Mucosa of gallbladder (tissue), 1 donor: ENCODE data around the gene RAD51B. TPM values are rescaled to one million over a fixed set of nuclear protein-coding genes. Genes with fewer than 3 reads are reported as not detected.
"Not testable (repeated sequence)": the region's sequence is repeated elsewhere in the genome, so short reads cannot be mapped to it uniquely, and the experiment has no call there.

ENCODE experiments used
- DNase-seq: peaks from one replicate; pipeline ENCODE4 v3.0.0-alpha.2; 2020; ENCODE audit warnings: low spot score
- total RNA-seq: library from RNA; stranded (reverse); gene quantifications from one replicate; pipeline ENCODE4 v1.2.1, GENCODE V29; 2021
- donor health status: DM: no; HTN: no; CAD: no.

Gene RAD51B
- total RNA-seq, 1 donor from 2014 or later = 18.5 TPM

DNA sequence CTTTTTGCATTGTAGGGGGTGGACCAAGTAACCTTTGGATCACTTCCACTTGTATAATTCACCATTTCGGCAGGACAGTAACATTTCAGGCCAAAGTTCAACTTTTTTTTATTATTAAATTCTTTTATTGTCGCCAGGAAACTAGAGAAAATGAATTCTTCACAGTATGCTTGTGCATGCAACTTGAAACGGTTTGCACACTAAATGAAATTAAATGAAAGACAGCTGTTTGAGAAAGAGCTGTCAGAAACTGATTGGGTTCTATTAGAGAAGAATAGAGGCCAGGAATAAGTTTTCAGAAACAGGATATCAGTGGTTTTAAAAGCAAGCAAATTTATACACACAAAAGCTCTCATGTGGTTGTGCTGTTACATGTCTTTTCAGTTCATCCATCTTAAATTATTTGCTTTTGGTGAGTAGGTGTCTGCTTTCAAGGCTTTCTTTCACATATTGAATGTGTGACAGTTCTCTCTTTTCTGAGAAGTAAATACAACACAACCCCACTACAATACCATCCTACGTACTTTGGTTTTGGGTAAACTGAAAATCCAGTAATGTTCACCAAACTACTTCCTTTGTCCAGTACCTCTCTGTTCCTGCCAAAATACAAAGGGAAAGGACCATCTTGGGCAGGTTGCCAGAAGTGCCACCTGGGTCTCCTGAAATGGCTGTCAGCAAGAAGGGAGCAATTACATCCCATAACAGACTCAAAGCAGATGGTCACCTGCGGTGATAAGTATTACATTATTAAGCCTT, 291.7 kb downstream of the RAD51B start:
- DNase-seq = no peak

DNA sequence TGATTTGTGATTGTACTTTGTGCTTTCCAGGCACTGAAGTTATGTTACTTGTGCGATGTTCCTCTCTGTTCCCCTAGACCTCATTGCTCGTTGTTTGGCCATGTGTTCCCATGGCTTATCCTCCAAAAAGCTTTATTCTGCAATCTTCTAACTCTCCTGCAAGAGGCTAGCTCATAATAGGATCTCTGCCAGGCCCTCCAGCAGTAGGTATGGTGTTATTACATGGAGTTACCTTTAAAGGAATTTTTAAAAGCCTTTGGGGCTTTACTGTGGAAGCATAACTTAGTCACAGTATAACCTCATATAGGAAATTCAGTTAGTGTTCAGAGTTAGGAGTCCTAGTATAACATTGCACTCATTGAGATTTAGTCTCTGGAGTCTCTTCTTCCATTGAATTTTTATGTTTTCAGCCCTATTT, 292.3 kb downstream of the RAD51B start:
- no peak for DNase-seq

DNA sequence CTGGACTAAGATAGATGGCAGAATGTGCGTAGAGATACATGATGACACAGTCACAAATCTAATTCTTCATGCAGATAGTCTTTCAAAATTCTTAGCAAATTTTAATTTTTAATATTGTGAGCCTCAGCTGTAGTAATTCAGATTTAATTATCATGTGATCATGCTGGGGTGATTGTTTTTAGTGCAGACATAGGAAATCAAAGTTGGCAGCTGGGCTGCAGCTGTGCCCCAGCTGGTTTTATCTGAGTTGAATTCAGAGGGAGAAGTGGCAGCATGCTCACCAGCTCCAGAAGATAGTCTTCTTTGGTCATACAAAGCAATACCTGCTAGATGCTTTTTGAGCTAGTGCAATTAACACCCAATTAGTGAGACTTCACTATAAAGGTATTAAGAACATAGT, 292.9 kb downstream of the RAD51B start:
- DNase-seq = no peak

DNA sequence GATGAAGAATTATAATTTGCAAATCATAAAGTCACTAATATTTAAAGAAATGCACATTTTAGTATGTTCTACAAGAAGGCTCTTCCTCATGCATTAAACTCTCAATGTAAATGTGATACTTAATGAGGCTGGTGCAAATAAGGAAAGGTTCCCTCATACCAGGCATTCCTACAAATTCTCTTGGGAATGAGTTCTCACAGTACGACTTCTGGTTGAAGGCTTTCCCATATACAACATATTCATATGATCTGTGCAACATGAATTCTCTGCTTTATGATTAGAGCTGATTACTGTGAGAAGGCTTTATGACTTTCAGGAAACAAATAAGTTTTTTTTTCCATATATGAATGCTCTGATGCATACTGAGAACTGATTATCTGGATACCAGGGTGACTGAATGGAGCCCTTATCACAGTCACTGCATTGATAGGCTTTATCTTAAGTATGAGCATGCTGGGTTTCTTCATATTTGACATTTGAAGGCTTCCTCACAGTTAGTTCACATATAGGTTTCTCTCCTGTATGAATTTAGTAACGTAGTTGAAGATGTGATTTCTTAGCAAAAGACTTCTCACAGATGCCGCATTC, 293.9 kb downstream of the RAD51B start:
- no peak for DNase-seq

DNA sequence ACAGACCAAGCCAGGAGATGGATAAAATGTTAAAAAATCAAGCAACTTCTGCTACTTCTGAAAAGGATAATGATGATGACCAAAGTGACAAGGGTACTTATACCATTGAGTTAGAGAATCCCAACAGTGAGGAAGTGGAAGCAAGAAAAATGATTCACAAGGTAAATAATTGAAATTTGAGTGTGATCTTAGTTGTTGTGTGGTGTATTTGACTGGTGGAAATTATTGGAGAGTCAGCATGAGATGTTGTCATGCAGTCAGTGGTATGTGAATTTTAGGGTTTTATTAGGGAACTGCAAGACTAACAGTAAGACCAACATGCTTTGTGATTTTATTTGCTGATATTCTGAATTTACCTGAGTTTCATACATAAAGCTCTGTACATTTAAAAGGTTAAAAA, 296.4 kb downstream of the RAD51B start:
- DNase-seq = not testable (repeated sequence)

DNA sequence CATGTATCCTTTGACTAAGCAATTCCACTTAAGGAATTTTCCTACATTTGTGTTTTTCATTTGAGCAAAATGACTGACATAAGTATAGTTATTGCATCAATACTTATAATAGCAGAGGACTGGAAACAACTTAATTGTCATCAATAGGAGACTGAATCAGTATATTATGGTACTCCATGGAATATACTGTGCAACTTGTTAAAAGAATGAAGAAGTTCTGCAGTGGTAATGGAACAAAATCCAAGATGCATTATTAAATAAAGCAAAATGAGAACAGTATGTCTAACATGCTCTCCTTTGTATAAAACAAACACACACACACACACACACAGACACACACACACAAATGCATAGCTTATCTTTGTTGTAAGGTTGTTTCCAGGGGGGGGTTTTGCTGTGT, 303.1 kb downstream of the RAD51B start:
- DNase-seq = no peak

DNA sequence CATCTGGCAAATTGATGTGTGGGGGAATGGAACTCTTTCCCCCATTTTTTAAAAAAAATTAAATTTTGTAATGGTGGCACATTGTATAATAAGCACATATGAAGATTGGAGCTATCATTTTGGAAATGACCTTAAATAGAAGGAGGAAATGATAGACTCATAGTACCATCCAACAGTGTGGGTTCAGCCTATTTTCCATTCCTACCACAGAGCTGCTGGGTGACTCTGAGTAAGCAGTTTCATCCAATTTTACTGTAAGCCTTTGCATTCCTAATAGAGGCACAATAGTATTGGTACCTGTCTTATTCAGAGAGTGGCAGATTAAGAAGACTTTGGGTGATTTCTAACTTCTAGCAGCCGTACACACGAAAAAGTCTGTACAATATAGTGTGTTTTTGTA, 304.5 kb downstream of the RAD51B start:
- no peak for DNase-seq

DNA sequence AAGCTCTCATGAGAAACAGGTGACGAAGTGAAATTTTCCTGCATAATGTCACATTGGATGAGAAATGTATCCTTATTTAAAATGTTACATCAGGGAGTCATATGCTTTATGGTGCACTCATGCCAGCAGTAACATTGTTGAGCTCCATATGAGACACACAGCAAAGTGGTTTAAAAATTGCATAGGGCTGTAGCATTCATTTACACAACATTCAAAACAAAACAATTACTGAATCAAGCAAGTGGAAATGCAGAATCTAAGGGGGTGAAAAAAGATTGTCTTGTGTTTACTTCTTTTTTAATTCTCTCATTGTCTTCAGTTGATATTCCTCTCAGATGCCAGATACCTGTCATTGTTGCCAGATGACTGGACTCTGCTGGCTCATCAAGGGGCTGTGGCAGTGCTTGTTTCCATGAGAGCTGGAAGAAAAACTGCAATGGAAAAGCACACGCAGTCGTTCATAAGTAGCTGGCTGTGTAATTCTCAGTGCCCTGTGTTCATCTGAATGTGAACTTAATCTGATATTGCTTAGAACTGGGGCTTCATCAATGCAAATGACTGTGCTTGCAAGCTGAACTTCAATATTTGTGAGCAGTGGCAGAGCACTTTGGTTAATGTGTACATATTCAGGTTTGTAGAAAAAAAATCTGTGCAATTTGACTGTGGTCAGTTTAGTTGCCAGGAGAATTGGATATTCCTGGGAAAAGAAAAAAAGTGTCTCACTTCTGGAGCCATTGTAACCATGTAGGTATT, 305.6 kb downstream of the RAD51B start:
- DNase-seq = no peak

DNA sequence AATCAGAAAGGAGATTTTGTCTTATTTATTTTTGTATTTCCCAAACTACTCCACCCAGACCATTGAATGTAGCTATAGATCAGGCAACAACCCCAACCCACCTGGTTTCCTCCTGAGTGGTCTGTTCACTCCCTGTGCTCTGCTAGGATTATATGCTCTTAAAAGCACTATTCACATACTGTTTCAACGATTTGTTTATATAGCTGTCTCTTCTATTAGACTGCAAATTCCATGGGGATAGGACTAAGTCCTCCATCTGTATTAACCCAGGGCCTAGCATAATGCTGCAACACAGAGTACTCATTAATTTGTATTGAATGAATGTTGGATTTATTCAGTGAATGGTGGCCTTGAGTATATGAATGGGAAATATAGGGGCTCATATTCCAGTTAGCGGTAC, 307.6 kb downstream of the RAD51B start:
- DNase-seq = no peak

DNA sequence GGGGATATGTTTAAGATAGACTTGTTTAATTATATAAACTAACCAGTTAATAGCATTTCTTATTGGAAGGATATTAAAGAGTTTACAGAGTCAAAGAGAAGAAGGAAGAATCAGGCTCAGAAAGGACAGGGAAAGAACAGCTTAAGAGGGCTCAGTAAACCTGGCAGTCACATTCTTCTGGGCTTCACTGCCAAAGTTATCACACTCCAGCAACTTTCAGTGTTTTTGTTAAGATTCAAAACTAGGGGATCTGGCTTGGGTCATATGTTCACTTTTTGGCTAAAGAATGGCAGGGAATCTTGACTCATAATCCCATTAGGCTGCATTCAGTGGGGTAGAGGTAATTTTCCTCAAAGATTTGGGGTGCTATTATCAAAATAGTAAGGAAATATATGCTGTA, 312.3 kb downstream of the RAD51B start:
- no peak for DNase-seq

DNA sequence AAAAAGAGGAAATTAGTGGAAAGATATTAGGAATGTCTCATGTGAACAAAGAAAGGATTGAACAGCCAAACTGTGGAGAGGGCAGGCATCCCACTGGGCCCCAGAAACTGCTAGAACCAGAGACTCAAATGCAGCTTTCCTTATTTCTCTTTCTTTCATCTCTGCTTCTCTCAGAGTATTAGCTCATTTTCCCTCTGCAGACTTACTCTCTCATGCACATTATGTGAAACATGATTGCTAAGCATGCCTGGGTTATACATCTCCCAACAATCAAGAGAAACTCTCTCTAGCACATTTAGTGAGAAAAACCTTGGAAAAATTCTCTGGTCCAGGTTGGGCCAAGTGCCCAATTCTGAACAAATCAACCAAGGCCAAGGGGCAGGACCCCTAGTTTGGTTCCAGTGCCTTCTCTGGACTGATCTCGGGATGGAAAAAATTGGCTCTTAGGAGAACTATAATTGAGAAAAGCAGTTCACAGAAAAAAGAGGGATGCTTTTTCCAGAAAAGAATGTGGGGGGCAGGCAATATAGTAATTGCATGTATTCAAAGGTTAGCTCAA, 313.1 kb downstream of the RAD51B start:
- no peak for DNase-seq

DNA sequence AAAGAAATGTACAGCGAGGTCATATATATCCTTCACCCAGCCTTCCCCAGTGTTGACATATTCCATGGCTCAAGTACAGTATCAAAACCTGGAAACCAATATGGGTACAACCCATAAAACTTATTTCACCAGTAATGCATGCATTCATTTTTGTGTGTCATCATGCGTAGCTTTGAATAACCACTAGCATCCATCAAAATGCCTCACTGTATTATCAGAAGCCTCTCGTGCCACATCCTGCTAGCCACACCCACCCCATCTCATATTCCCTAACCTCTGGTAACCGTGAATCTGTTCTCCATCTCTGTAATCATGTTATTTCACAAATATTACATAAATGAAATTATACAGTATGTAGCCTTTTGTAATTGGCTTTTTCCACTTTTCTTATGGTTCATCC, 314.3 kb downstream of the RAD51B start:
- no peak for DNase-seq

DNA sequence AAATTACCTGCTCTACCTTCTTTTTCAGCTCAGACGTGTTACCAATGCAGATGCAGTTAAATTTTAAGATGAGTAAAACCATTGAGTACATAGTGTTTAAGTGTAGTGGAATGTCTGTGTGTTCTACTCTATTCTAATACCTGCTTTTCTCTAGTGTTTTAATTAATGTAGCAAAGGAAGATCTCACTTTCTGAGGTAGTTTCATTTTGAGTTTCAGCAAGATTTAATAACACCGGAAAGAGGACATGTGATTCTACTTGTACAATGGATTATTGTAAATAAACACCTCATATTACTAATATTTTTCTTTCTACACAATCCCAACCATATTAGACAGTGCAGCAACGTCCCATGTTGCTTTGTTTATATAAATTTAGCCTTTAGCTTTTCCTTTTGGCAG, 315.4 kb downstream of the RAD51B start:
- DNase-seq = no peak

DNA sequence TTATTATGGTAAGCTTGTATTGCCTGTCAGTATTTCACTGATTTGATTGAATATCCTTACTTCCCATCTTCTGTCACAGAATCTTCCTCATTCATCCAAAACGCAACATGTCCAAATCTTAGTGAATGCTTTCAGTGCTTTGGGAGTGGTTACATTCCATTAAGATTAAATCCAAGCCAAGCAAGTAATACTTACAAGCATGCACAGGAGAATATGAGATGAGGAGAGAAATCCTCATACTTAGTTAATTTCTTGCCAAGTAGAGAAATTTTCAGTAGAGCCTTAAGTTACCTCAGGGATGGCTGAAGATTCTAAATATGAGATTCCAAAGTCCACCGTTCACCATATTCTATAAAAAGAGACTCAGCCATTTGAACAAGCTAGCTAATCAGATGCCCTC, 316.0 kb downstream of the RAD51B start:
- no peak for DNase-seq

DNA sequence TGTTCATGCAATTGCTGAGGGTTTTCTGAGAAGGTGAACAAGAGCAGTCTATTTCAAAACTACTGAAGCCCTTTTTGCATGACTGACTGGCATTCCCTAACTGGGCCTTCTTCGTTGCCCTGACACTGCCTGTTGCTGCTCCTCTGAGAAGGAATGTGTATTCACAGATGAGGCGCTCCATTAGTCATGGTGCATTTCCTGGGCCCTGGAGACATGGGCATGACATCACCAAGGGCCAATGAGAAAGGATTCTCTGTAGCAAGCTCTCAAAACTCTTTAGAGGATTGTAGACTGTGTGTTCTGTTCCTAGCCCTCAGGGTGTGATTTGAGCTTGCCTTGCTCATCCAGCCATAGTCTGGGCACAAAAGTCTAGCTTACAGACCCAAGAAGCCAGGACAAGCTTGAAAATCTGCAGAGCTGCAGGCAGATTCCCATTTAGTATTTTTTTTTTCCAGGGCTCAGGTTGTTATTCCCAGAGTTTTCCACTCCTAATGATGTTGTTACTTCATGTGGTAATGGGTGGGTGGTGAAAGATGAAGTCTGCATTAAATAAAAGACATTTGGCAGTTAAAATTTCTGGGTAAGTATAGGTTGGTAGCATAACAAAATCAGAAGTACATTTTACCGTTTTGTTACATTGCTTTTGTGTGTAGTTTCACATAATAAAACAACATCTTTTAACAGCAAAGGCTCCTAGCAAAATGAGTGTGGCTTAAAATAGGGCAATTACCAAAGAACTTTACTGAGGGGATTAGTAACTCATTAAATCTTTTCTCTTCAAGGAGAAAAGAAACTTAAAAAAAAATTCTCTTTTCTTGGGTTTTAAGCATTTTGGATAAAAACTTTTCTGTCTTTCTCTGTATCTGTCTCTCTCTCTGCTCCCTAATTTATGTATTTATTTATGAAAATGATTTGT, 318.4 kb downstream of the RAD51B start:
- DNase-seq = peak; percentile 29

DNA sequence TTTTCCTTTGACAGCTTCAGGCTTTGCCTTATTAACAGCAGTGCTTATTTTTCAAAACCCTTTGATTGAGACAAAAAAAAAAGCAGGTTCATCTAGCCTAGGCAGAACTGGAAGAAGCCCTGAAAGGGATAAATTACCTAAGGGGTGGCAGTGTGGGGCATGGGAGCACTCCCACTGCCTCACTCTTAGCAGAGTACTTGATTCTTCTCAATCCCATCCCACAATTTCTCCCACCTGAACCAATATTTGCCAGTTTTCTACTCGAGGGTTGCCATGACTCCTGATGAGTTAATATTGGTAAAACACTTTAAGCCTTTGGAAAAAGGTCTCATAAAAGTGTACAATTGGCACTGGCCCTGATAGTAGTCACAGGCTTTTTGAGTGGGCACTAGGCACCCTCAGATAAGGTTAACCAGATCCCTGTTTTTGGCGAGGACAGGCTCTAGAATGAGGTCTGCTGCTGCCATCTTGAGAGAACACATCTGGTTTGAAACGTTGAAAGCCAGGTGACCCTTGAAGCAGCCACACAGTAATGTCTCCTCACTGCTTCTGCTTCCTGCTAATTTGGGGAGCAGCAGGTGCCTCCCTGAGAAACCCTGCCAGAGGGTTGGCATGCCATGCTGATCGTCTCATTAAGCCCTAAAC, 320.0 kb downstream of the RAD51B start:
- no peak for DNase-seq

DNA sequence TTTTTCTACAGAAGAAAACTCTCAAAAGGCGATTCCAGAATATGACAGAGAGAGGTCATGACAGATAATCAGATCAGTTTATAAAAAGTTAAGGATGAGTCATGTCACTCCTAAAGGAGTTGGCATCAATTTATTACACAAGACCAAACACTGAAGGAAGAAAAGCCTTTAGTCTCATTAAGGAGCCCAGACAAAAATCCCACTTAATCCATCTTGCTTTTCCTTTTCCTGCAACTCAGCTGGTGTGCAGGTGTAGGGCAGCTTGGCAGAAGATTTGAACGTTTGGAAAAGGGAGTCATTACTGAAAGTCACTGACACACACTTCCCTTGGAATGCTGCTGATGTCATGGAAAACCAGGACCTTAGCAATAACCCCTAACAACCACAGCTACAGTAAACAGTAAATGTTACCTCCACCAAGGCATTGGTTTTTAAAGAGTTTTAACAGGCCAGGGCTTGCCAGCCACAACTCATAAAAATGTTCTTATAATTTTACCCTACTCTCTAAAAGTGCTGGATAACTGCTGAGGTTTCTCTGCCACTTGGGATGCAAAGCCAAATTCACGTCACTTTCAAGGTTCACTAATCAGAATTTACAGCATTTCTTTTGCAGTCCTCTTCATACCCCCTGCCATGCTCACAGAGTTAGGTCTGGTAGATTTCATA, 320.6 kb downstream of the RAD51B start:
- peak; percentile 56 for DNase-seq

DNA sequence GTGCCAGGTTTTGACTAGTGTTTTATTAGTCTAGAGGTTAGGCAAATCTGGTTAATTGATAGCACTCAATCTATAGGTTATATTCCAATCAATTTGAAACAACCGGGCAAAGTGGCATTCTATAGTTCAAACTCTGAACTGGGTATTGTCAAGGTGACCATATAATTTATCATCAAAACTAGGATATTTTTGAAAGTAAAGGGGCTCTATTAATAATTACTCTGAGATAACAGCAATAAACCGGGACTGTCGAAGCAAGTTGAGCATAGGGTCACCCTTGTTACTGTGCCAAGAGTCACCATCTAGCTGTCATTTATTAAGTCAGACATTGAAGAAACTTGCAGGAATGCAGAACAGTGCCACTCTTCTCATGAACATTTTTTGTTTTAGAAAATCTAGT, 321.2 kb downstream of the RAD51B start:
- DNase-seq = no peak

DNA sequence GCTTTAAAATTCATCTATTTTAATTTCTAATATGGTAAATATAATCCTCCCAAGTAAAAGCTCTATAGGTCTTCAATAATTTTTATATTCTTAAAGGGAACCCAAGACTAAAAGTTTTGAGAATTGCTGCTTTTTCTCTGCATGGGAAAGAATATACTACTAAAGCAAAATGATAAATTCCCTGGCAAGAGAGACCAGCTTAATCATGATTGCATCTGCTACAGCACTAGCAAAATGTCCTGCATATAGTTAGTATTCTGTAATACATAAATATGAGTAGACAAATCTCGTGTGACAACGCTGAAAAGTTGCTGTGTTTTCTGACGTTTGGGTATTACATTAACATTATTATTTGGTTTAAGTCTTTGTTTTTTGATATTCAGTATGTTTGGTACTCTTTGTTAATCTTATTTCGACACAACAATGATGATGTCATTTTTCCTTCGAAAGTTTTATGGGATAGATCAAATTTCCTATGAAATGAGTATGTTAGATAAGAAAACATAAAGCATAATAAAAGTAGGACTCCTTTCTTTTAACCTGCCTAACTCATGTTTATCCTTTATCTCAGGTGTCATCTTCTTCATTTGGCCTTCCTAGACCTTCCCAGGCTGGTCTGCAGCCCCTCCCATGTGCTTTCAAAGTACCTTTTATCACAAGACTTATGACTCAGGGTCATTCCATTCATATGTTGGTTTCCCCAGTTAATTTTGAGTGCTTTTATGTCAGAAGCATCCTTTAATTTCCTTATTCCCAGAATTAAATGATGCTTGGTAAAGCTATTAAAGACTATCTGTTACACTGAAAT, 321.9 kb downstream of the RAD51B start:
- DNase-seq = no peak
